GM23338 (cell line): Measurements from ENCODE around the gene UCP3. TPM values are rescaled to one million over a fixed set of nuclear protein-coding genes. Genes with fewer than 3 reads are reported as not detected.

ENCODE experiments used
- ATAC-seq: fragments of 200-7000 bp; cut with Tn5 transposase; 3 replicates; pipeline ENCODE4 v1.9.1; 2020
- DNase-seq: peaks from one replicate; pipeline ENCODE4 v3.0.0-alpha.2; 2015; ENCODE audit warnings: low spot score
- H2AFZ ChIP-seq: fragments of 200-600 bp; sonication (generic); 2 replicates; pipeline ENCODE4 v1.8.0; 2016; ENCODE audit warnings: antibody characterized with exemption, mild to moderate bottlenecking, moderate library complexity
- H3F3A ChIP-seq: fragments of 200-600 bp; sonication (generic); replicated peaks from 2 replicates; pipeline ENCODE4 v1.8.0; 2017; ENCODE audit warnings: antibody characterized with exemption, mixed run types, low read depth
- H3K27ac ChIP-seq: fragments of 200-600 bp; sonication (generic); 2 replicates; pipeline ENCODE4 v1.6.1; 2016; ENCODE audit warnings: low read depth
- H3K27me3 ChIP-seq: fragments of 200-600 bp; sonication (generic); 2 replicates; pipeline ENCODE4 v1.8.0; 2016; ENCODE audit warnings: mild to moderate bottlenecking, mixed run types, moderate library complexity; ENCODE audit not compliant: insufficient read depth
- H3K36me3 ChIP-seq: fragments of 200-600 bp; sonication (generic); 2 replicates; pipeline ENCODE4 v1.8.0; 2016; ENCODE audit warnings: mild to moderate bottlenecking; ENCODE audit not compliant: insufficient read depth
- H3K4me1 ChIP-seq: fragments of 200-600 bp; sonication (generic); 2 replicates; pipeline ENCODE4 v1.8.0; 2016; ENCODE audit warnings: mild to moderate bottlenecking, moderate library complexity; ENCODE audit not compliant: insufficient read depth
- H3K4me2 ChIP-seq: fragments of 200-600 bp; sonication (generic); 2 replicates; pipeline ENCODE4 v1.7.1; 2017; ENCODE audit warnings: mixed run types
- H3K4me3 ChIP-seq: fragments of 200-600 bp; sonication (generic); 2 replicates; pipeline ENCODE4 v1.6.1; 2016; ENCODE audit warnings: mixed run types
- H3K79me2 ChIP-seq: fragments of 200-600 bp; sonication (generic); replicated peaks from 2 replicates; pipeline ENCODE4 v1.8.0; 2017; ENCODE audit warnings: mild to moderate bottlenecking; ENCODE audit not compliant: insufficient read depth
- H3K9me2 ChIP-seq: fragments of 200-600 bp; sonication (generic); 2 replicates; pipeline ENCODE4 v1.8.0; 2017; ENCODE audit not compliant: insufficient read depth
- H4K20me1 ChIP-seq: fragments of 200-600 bp; sonication (generic); replicated peaks from 2 replicates; pipeline ENCODE4 v1.8.0; 2017; ENCODE audit warnings: mild to moderate bottlenecking; ENCODE audit not compliant: insufficient read depth
- H3K27ac Mint-ChIP-seq: 2 replicates; pipeline ENCODE4 v1.8.0; 2020; ENCODE audit warnings: inconsistent platforms, mild to moderate bottlenecking, moderate library complexity, mixed read lengths
- H3K27me3 Mint-ChIP-seq: 3 replicates; pipeline ENCODE4 v1.8.0; 2022; ENCODE audit warnings: low read depth, mild to moderate bottlenecking, moderate library complexity, mixed read lengths, inconsistent platforms; ENCODE audit not compliant: insufficient read depth, poor library complexity
- H3K36me3 Mint-ChIP-seq: 3 replicates; pipeline ENCODE4 v1.8.0; 2021; ENCODE audit warnings: low read depth, mild to moderate bottlenecking, inconsistent platforms, moderate library complexity, mixed read lengths
- H3K4me1 Mint-ChIP-seq: 3 replicates; pipeline ENCODE4 v1.8.0; 2020; ENCODE audit warnings: mild to moderate bottlenecking, inconsistent platforms, mixed read lengths
- H3K4me3 Mint-ChIP-seq: 3 replicates; pipeline ENCODE4 v1.8.0; 2021; ENCODE audit warnings: moderate library complexity, mild to moderate bottlenecking, inconsistent platforms, mixed read lengths
- H3K9me3 Mint-ChIP-seq: 3 replicates; pipeline ENCODE4 v1.8.0; 2020; ENCODE audit warnings: moderate library complexity, mild to moderate bottlenecking, inconsistent platforms, mixed read lengths
- CREB1 ChIP-seq: fragments of 250-450 bp; sonication (Bioruptor Pico); IDR thresholded peaks from 2 replicates; pipeline ENCODE4 v1.5.0; 2020; ENCODE audit warnings: low read depth, mild to moderate bottlenecking, moderate library complexity
- CTCF ChIP-seq, 2 experiments: fragments of 200-600 bp in 1 of 2; sonication (generic) in 1 of 2; conservative IDR thresholded peaks; 2 replicates each; pipeline versions ENCODE4 v1.5.1 to v1.6.1; 2016 to 2017; ENCODE audit warnings: antibody characterized with exemption in 2 of 2, low read depth in 2 of 2, mild to moderate bottlenecking in 2 of 2, moderate library complexity in 1 of 2
- ETS1 ChIP-seq: IDR thresholded peaks from 2 replicates; pipeline ENCODE4 v1.6.1; 2016; ENCODE audit warnings: antibody characterized with exemption
- EZH2 ChIP-seq: fragments of 200-600 bp; sonication (generic); IDR thresholded peaks from one replicate; pipeline ENCODE4 v1.8.0; 2017; ENCODE audit warnings: antibody characterized with exemption, mild to moderate bottlenecking, low read depth; ENCODE audit not compliant: unreplicated experiment
- EZH2phosphoT487 ChIP-seq: fragments of 200-600 bp; sonication (generic); IDR thresholded peaks from one replicate; pipeline ENCODE4 v1.8.1; 2018; ENCODE audit warnings: antibody characterized with exemption; ENCODE audit not compliant: unreplicated experiment
- JUNB ChIP-seq: IDR thresholded peaks from one replicate; pipeline ENCODE4 v1.6.1; 2016; ENCODE audit warnings: antibody characterized with exemption; ENCODE audit not compliant: unreplicated experiment
- NANOG ChIP-seq: IDR thresholded peaks from 2 replicates; pipeline ENCODE4 v1.6.1; 2016; ENCODE audit warnings: antibody characterized with exemption, borderline replicate concordance
- POLR2AphosphoS5 ChIP-seq: IDR thresholded peaks from 2 replicates; pipeline ENCODE4 v1.6.1; 2016; ENCODE audit warnings: antibody characterized with exemption, low read depth
- REST ChIP-seq: IDR thresholded peaks from one replicate; pipeline ENCODE4 v1.6.1; 2018; ENCODE audit warnings: antibody characterized with exemption; ENCODE audit not compliant: unreplicated experiment
- STAT1 ChIP-seq: IDR thresholded peaks from one replicate; pipeline ENCODE4 v1.6.1; 2016; ENCODE audit warnings: antibody characterized with exemption; ENCODE audit not compliant: unreplicated experiment
- ZNF114 ChIP-seq: fragments of 250-450 bp; sonication (Bioruptor Pico); IDR thresholded peaks from 2 replicates; pipeline ENCODE4 v1.5.0; 2020; ENCODE audit warnings: mild to moderate bottlenecking, moderate library complexity
- ZNF331 ChIP-seq: fragments of 250-450 bp; sonication (Bioruptor Pico); IDR thresholded peaks from 2 replicates; pipeline ENCODE4 v1.5.0; 2020; ENCODE audit warnings: low read depth, mild to moderate bottlenecking, moderate library complexity
- ZNF462 ChIP-seq: fragments of 250-450 bp; sonication (Bioruptor Pico); IDR thresholded peaks from 2 replicates; pipeline ENCODE4 v1.5.0; 2020; ENCODE audit warnings: mild to moderate bottlenecking, moderate library complexity
- polyA plus RNA-seq: library from polyadenylated mRNA; unstranded; fragments of >200 nt; fragmentation: Nextera tagmentation; extraction: Ambion mirVana; gene quantifications from 2 replicates; pipeline ENCODE4 v1.2.1, GENCODE V29; 2016
- total RNA-seq: library from RNA; depleted of rRNA; stranded (reverse); fragments of >200 nt; shearing (Covaris generic); gene quantifications from 2 replicates; pipeline ENCODE4 v1.2.3, GENCODE V29; 2014

Gene UCP3
- total and polyA plus RNA-seq, 2 experiments from 2014 or later: 0.21 to 0.40 TPM

GRCh38 chr11:74014880-74015279 is 6.0 kb upstream of the UCP3 start (continued):
- TF ChIP-seq EZH2 (no peak), STAT1 (no peak)

- H3K27me3 ChIP-seq: no peaks in the 10 kb centered on the region
- H3K27ac ChIP-seq: no peak overlapping the region
- H3K79me2 ChIP-seq: no peaks in the 10 kb centered on the region
- Mint-ChIP-seq H3K9me3 (no peaks in the 10 kb centered on the region), H3K27ac (no peak overlapping the region), H3K27me3 (peaks cover 7% of the 10 kb centered on the region), H3K36me3 (peaks cover 16% of the 10 kb centered on the region), H3K4me1 (peaks cover 17% of the 10 kb centered on the region), H3K4me3 (no peak overlapping the region)
- no peaks in the 10 kb centered on the region for H4K20me1 ChIP-seq
- no peak for DNase-seq
- TF ChIP-seq ETS1: no peak
- no peak for TF ChIP-seq JUNB
- TF ChIP-seq POLR2AphosphoS5: no peak
- TF ChIP-seq REST: no peak
- TF ChIP-seq ZNF331 (CRISPR knock-in tag): no peak
- TF ChIP-seq ZNF114: no peak
- no peak for TF ChIP-seq STAT1
- TF ChIP-seq CTCF (conservative IDR thresholded peaks at IDR 0.05; ENCODE audit: low read depth in 2 of 2): no peak
- TF ChIP-seq CREB1 (CRISPR knock-in tag): no peak
- TF ChIP-seq ZNF462 (CRISPR knock-in tag): no peak
- no peak for TF ChIP-seq NANOG
- no peak for TF ChIP-seq EZH2phosphoT487
- TF ChIP-seq EZH2: no peak
- no peaks in the 10 kb centered on the region for H3F3A ChIP-seq
- no peak for ATAC-seq
- no peak overlapping the region for H3K4me3 ChIP-seq
- no peaks in the 10 kb centered on the region; the same call in 1 of the 2 replicates for H3K9me2 ChIP-seq
- H2AFZ ChIP-seq: no peak overlapping the region
- no peaks in the 10 kb centered on the region for H3K36me3 ChIP-seq
- no peak overlapping the region for H3K4me2 ChIP-seq
- H3K4me1 ChIP-seq: 0 out of 2 replicates have a peak, but pooled peaks cover 5% of the 10 kb centered on the region
Observed at GRCh38 chr11:74013141-74013540, 4.3 kb upstream of the UCP3 start.
